Cardiac fibroblast (primary cell): ENCODE results near the gene FCHO2.

Experiments
- DNase-seq, 2 donors: peaks; one replicate each; pipeline versions ENCODE4 v3.0.0 to v3.0.0-alpha.2; 2010; ENCODE audit warnings: low read depth in 2 of 2
- H3K4me3 ChIP-seq, 2 donors: replicated peaks in 1 of 2; 1 replicate in 1 of 2; 2 replicates in 1 of 2; pipeline ENCODE4 v1.5.1; 2011; ENCODE audit warnings: low read depth in 2 of 2, low read length in 2 of 2, mild to moderate bottlenecking in 2 of 2, moderate library complexity in 1 of 2
- CTCF ChIP-seq: IDR thresholded peaks from one replicate; pipeline ENCODE4 v1.5.1; 2011; ENCODE audit warnings: low read depth, mild to moderate bottlenecking, low read length, inconsistent platforms

Gene FCHO2

GRCh38 chr5:73120222-73121118 lies 164.6 kb downstream of the FCHO2 start, which contains the start of gene TMEM171:
TMEM171 (plus strand) TSS chr5:73120575; CDS start chr5:73123374, 2,799 bp downstream.
- DNase-seq: peak; percentile 44 to 61
- no peak for TF ChIP-seq CTCF
- peak within 1 kb of the TSS; percentile 61 to 77 for H3K4me3 ChIP-seq

GRCh38 chr5:73121119-73121463 lies 165.2 kb downstream of the FCHO2 start:
- peak overlapping the region; percentile 61 to 77 for H3K4me3 ChIP-seq
- no peak for DNase-seq
- no peak for TF ChIP-seq CTCF

- no peak for TF ChIP-seq CTCF
- peak; percentile 84 to 96 for DNase-seq
- H3K4me3 ChIP-seq: no peak overlapping the region
These were observed 167.3 kb downstream of the FCHO2 start for GRCh38 chr5:73122875-73123810.

- TF ChIP-seq CTCF: no peak
- DNase-seq: no peak
- H3K4me3 ChIP-seq: no peak overlapping the region
These were observed 169.4 kb downstream of the FCHO2 start for GRCh38 chr5:73125289-73125688.

GRCh38 chr5:73126381-73126780 lies 170.5 kb downstream of the FCHO2 start:
- H3K4me3 ChIP-seq: no peak overlapping the region
- DNase-seq: no peak
- TF ChIP-seq CTCF: no peak

- TF ChIP-seq CTCF: no peak
- no peak for DNase-seq
- H3K4me3 ChIP-seq: no peak overlapping the region
These were observed 171.1 kb downstream of the FCHO2 start for GRCh38 chr5:73126957-73127356.
